GM23338 (cell line): ENCODE measurements around the gene ESR1. TPM values are rescaled to one million over a fixed set of nuclear protein-coding genes. Genes with fewer than 3 reads are reported as not detected.

Experiments
- ATAC-seq: fragments of 200-7000 bp; cut with Tn5 transposase; 3 replicates; pipeline ENCODE4 v1.9.1; 2020
- DNase-seq: peaks from one replicate; pipeline ENCODE4 v3.0.0-alpha.2; 2015; ENCODE audit warnings: low spot score
- H2AFZ ChIP-seq: fragments of 200-600 bp; sonication (generic); 2 replicates; pipeline ENCODE4 v1.8.0; 2016; ENCODE audit warnings: antibody characterized with exemption, mild to moderate bottlenecking, moderate library complexity
- H3F3A ChIP-seq: fragments of 200-600 bp; sonication (generic); replicated peaks from 2 replicates; pipeline ENCODE4 v1.8.0; 2017; ENCODE audit warnings: antibody characterized with exemption, mixed run types, low read depth
- H3K27ac ChIP-seq: fragments of 200-600 bp; sonication (generic); 2 replicates; pipeline ENCODE4 v1.6.1; 2016; ENCODE audit warnings: low read depth
- H3K27me3 ChIP-seq: fragments of 200-600 bp; sonication (generic); 2 replicates; pipeline ENCODE4 v1.8.0; 2016; ENCODE audit warnings: mild to moderate bottlenecking, mixed run types, moderate library complexity; ENCODE audit not compliant: insufficient read depth
- H3K36me3 ChIP-seq: fragments of 200-600 bp; sonication (generic); 2 replicates; pipeline ENCODE4 v1.8.0; 2016; ENCODE audit warnings: mild to moderate bottlenecking; ENCODE audit not compliant: insufficient read depth
- H3K4me1 ChIP-seq: fragments of 200-600 bp; sonication (generic); 2 replicates; pipeline ENCODE4 v1.8.0; 2016; ENCODE audit warnings: mild to moderate bottlenecking, moderate library complexity; ENCODE audit not compliant: insufficient read depth
- H3K4me2 ChIP-seq: fragments of 200-600 bp; sonication (generic); 2 replicates; pipeline ENCODE4 v1.7.1; 2017; ENCODE audit warnings: mixed run types
- H3K4me3 ChIP-seq: fragments of 200-600 bp; sonication (generic); 2 replicates; pipeline ENCODE4 v1.6.1; 2016; ENCODE audit warnings: mixed run types
- H3K79me2 ChIP-seq: fragments of 200-600 bp; sonication (generic); replicated peaks from 2 replicates; pipeline ENCODE4 v1.8.0; 2017; ENCODE audit warnings: mild to moderate bottlenecking; ENCODE audit not compliant: insufficient read depth
- H3K9me2 ChIP-seq: fragments of 200-600 bp; sonication (generic); 2 replicates; pipeline ENCODE4 v1.8.0; 2017; ENCODE audit not compliant: insufficient read depth
- H4K20me1 ChIP-seq: fragments of 200-600 bp; sonication (generic); replicated peaks from 2 replicates; pipeline ENCODE4 v1.8.0; 2017; ENCODE audit warnings: mild to moderate bottlenecking; ENCODE audit not compliant: insufficient read depth
- H3K27ac Mint-ChIP-seq: 2 replicates; pipeline ENCODE4 v1.8.0; 2020; ENCODE audit warnings: inconsistent platforms, mild to moderate bottlenecking, moderate library complexity, mixed read lengths
- H3K27me3 Mint-ChIP-seq: 3 replicates; pipeline ENCODE4 v1.8.0; 2022; ENCODE audit warnings: low read depth, mild to moderate bottlenecking, moderate library complexity, mixed read lengths, inconsistent platforms; ENCODE audit not compliant: insufficient read depth, poor library complexity
- H3K36me3 Mint-ChIP-seq: 3 replicates; pipeline ENCODE4 v1.8.0; 2021; ENCODE audit warnings: low read depth, mild to moderate bottlenecking, inconsistent platforms, moderate library complexity, mixed read lengths
- H3K4me1 Mint-ChIP-seq: 3 replicates; pipeline ENCODE4 v1.8.0; 2020; ENCODE audit warnings: mild to moderate bottlenecking, inconsistent platforms, mixed read lengths
- H3K4me3 Mint-ChIP-seq: 3 replicates; pipeline ENCODE4 v1.8.0; 2021; ENCODE audit warnings: moderate library complexity, mild to moderate bottlenecking, inconsistent platforms, mixed read lengths
- H3K9me3 Mint-ChIP-seq: 3 replicates; pipeline ENCODE4 v1.8.0; 2020; ENCODE audit warnings: moderate library complexity, mild to moderate bottlenecking, inconsistent platforms, mixed read lengths
- CTCF ChIP-seq, 2 experiments: fragments of 200-600 bp in 1 of 2; sonication (generic) in 1 of 2; conservative IDR thresholded peaks; 2 replicates each; pipeline versions ENCODE4 v1.5.1 to v1.6.1; 2016 to 2017; ENCODE audit warnings: antibody characterized with exemption in 2 of 2, low read depth in 2 of 2, mild to moderate bottlenecking in 2 of 2, moderate library complexity in 1 of 2
- STAT1 ChIP-seq: IDR thresholded peaks from one replicate; pipeline ENCODE4 v1.6.1; 2016; ENCODE audit warnings: antibody characterized with exemption; ENCODE audit not compliant: unreplicated experiment
- polyA plus RNA-seq: library from polyadenylated mRNA; unstranded; fragments of >200 nt; fragmentation: Nextera tagmentation; extraction: Ambion mirVana; gene quantifications from 2 replicates; pipeline ENCODE4 v1.2.1, GENCODE V29; 2016
- total RNA-seq: library from RNA; depleted of rRNA; stranded (reverse); fragments of >200 nt; shearing (Covaris generic); gene quantifications from 2 replicates; pipeline ENCODE4 v1.2.3, GENCODE V29; 2014
- TF ChIP-seq, protein P1 (sequence below): fragments of 250-450 bp; sonication (Bioruptor Pico); IDR thresholded peaks from 2 replicates; pipeline ENCODE4 v1.5.0; 2020; ENCODE audit warnings: mild to moderate bottlenecking, moderate library complexity

Gene ESR1
- total and polyA plus RNA-seq, 2 experiments from 2014 or later: 0.94 TPM; not detected in 1

DNA sequence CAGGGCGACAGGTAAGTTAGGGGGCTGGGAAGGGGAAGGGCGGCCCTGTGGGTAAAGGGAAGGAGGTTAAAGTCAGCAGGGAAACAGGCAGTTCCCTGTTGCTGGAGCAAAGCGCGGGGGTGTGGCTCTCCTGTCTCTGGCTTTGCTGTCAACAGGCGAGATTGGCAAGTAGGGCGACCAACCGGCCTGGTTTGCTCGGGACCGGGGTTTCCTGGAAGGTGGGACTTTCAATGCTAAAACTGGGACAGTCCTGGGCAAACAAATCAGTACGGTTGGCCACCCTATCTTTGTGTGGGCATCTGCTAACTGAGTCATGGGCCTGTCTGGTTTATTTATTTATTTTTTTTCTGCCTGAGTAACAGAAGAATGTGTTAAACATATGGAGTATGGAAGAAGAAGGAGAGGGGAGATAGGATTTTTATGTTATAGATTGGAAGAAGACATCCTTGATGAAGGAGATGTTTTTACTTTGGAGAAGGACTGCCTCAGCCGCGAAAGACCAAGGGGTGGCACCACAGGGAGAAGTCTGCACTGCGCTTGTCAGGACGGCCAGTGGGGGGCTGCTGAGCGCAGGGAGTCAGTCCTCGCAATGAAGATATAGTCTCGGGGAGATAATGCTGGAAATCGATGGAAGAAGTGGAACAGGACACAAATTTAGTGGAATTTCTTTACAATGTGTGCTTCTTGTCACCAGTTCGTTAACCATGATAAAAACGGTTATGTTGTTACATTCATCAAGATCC, 43.4 kb upstream of the ESR1 start:
- DNase-seq (peak; percentile 94), ATAC-seq (peak; percentile 97)
- H3K4me2 ChIP-seq: peak overlapping the region; percentile 78
- H2AFZ ChIP-seq: peak overlapping the region; percentile 95
- no peaks in the 10 kb centered on the region for H4K20me1 ChIP-seq
- Mint-ChIP-seq H3K4me3 (peak overlapping the region; percentile 62), H3K36me3 (no peaks in the 10 kb centered on the region), H3K4me1 (peaks cover 15% of the 10 kb centered on the region), H3K9me3 (no peaks in the 10 kb centered on the region), H3K27me3 (no peaks in the 10 kb centered on the region), H3K27ac (peak overlapping the region; percentile 30; the same call in 1 of the 2 replicates)
- H3K4me3 ChIP-seq: peak overlapping the region; percentile 46
- H3K4me1 ChIP-seq: peaks cover 8% of the 10 kb centered on the region
- no peaks in the 10 kb centered on the region for H3K27me3 ChIP-seq
- no peak overlapping the region for H3K27ac ChIP-seq
- peaks cover 3% of the 10 kb centered on the region; the same call in 1 of the 2 replicates for H3K9me2 ChIP-seq
- TF ChIP-seq, protein P1, sequence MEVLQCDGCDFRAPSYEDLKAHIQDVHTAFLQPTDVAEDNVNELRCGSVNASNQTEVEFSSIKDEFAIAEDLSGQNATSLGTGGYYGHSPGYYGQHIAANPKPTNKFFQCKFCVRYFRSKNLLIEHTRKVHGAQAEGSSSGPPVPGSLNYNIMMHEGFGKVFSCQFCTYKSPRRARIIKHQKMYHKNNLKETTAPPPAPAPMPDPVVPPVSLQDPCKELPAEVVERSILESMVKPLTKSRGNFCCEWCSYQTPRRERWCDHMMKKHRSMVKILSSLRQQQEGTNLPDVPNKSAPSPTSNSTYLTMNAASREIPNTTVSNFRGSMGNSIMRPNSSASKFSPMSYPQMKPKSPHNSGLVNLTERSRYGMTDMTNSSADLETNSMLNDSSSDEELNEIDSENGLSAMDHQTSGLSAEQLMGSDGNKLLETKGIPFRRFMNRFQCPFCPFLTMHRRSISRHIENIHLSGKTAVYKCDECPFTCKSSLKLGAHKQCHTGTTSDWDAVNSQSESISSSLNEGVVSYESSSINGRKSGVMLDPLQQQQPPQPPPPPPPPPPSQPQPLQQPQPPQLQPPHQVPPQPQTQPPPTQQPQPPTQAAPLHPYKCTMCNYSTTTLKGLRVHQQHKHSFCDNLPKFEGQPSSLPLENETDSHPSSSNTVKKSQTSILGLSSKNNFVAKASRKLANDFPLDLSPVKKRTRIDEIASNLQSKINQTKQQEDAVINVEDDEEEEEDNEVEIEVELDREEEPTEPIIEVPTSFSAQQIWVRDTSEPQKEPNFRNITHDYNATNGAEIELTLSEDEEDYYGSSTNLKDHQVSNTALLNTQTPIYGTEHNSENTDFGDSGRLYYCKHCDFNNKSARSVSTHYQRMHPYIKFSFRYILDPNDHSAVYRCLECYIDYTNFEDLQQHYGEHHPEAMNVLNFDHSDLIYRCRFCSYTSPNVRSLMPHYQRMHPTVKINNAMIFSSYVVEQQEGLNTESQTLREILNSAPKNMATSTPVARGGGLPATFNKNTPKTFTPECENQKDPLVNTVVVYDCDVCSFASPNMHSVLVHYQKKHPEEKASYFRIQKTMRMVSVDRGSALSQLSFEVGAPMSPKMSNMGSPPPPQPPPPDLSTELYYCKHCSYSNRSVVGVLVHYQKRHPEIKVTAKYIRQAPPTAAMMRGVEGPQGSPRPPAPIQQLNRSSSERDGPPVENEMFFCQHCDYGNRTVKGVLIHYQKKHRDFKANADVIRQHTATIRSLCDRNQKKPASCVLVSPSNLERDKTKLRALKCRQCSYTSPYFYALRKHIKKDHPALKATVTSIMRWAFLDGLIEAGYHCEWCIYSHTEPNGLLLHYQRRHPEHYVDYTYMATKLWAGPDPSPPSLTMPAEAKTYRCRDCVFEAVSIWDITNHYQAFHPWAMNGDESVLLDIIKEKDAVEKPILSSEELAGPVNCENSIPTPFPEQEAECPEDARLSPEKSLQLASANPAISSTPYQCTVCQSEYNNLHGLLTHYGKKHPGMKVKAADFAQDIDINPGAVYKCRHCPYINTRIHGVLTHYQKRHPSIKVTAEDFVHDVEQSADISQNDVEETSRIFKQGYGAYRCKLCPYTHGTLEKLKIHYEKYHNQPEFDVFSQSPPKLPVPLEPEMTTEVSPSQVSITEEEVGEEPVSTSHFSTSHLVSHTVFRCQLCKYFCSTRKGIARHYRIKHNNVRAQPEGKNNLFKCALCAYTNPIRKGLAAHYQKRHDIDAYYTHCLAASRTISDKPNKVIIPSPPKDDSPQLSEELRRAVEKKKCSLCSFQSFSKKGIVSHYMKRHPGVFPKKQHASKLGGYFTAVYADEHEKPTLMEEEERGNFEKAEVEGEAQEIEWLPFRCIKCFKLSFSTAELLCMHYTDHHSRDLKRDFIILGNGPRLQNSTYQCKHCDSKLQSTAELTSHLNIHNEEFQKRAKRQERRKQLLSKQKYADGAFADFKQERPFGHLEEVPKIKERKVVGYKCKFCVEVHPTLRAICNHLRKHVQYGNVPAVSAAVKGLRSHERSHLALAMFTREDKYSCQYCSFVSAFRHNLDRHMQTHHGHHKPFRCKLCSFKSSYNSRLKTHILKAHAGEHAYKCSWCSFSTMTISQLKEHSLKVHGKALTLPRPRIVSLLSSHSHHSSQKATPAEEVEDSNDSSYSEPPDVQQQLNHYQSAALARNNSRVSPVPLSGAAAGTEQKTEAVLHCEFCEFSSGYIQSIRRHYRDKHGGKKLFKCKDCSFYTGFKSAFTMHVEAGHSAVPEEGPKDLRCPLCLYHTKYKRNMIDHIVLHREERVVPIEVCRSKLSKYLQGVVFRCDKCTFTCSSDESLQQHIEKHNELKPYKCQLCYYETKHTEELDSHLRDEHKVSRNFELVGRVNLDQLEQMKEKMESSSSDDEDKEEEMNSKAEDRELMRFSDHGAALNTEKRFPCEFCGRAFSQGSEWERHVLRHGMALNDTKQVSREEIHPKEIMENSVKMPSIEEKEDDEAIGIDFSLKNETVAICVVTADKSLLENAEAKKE (CRISPR knock-in tag): peak; percentile 76
- TF ChIP-seq STAT1 (no peak), CTCF (conservative IDR thresholded peaks at IDR 0.05; ENCODE audit: low read depth in 2 of 2) (peak; percentile 68 to 71)
- no peaks in the 10 kb centered on the region for H3F3A ChIP-seq
- H3K36me3 ChIP-seq: no peaks in the 10 kb centered on the region
- H3K79me2 ChIP-seq: no peaks in the 10 kb centered on the region
